ENCODE data around the gene LPCAT1.
"Not testable (repeated sequence)": the region's sequence is repeated elsewhere in the genome, so short reads cannot be mapped to it uniquely, and the experiment has no call there.

The LPCAT1 gene

GRCh38 chr5:1540831-1541701 is 17.3 kb upstream of the LPCAT1 start:
- no peak for DNase-seq

GRCh38 chr5:1540166-1540565 is 16.4 kb upstream of the LPCAT1 start:
- DNase-seq = no peak

- not testable (repeated sequence) for DNase-seq
Measured at GRCh38 chr5:1539393-1540161, 15.8 kb upstream of the LPCAT1 start.

GRCh38 chr5:1538741-1539392 is 15.1 kb upstream of the LPCAT1 start:
- DNase-seq = no peak

GRCh38 chr5:1538276-1538675 is 14.5 kb upstream of the LPCAT1 start:
- no peak for DNase-seq

GRCh38 chr5:1537603-1538154 is 13.9 kb upstream of the LPCAT1 start:
- DNase-seq = no peak

- DNase-seq = no peak
Measured at GRCh38 chr5:1536871-1537602, 13.3 kb upstream of the LPCAT1 start.

GRCh38 chr5:1536322-1536845 is 12.6 kb upstream of the LPCAT1 start:
- peak; percentile 56 to 75 for DNase-seq

GRCh38 chr5:1535646-1536045 is 11.9 kb upstream of the LPCAT1 start:
- DNase-seq = no peak

GRCh38 chr5:1532384-1532783 is 8.6 kb upstream of the LPCAT1 start:
- no peak for DNase-seq

- DNase-seq = no peak
Measured at GRCh38 chr5:1529498-1529897, 5.7 kb upstream of the LPCAT1 start.

GRCh38 chr5:1527533-1528205 is 3.9 kb upstream of the LPCAT1 start:
- DNase-seq = no peak

- no peak for DNase-seq
Measured at GRCh38 chr5:1526681-1527131, 2.9 kb upstream of the LPCAT1 start.

- DNase-seq = no peak
Measured at GRCh38 chr5:1526190-1526631, 2.5 kb upstream of the LPCAT1 start.

GRCh38 chr5:1525624-1526189 is 1.9 kb upstream of the LPCAT1 start:
- DNase-seq = no peak

GRCh38 chr5:1524799-1525623 is 1.3 kb upstream of the LPCAT1 start:
- DNase-seq = no peak

- DNase-seq = no peak
Measured at GRCh38 chr5:1524481-1524798, 680 bp upstream of the LPCAT1 start.

GRCh38 chr5:1523480-1523792 is 324 bp downstream of the LPCAT1 start:
- DNase-seq = peak in 1 of 2 experiments; percentile 19

GRCh38 chr5:1522601-1523479 is 920 bp downstream of the LPCAT1 start:
- peak in 1 of 2 experiments; percentile 19 for DNase-seq

Data from stimulated activated CD4-positive, alpha-beta T cell treated with anti-CD3 and anti-CD28 coated beads, Interleukin-4, amount 100 ng/mL, for 4 hours (primary cell).